WTC11 (cell line): ENCODE measurements around the gene HDAC10. TPM values are rescaled to one million over a fixed set of nuclear protein-coding genes. Genes with fewer than 3 reads are reported as not detected.

ENCODE experiments used
- ATAC-seq: fragments of 200-7000 bp; cut with Tn5 transposase; 2 replicates; pipeline ENCODE4 v1.10.0; 2021; ENCODE audit warnings: mild to moderate bottlenecking, moderate library complexity
- CTCF ChIA-PET: fragments of 300-600 bp; sonication (Branson Sonifier 250); formaldehyde crosslinking; loops from one replicate; lab custom pipeline; 2021; ENCODE audit warnings: antibody characterized with exemption; lab: Charles Lee
- POLR2A ChIA-PET: fragments of 350-600 bp; sonication (Branson Sonifier 250); formaldehyde crosslinking; loops from one replicate; lab custom pipeline; 2021; ENCODE audit warnings: antibody characterized with exemption; lab: Charles Lee
- DNase-seq: peaks from one replicate; pipeline ENCODE4 v3.0.0; 2021; ENCODE audit warnings: low spot score
- H3K27ac Mint-ChIP-seq: 2 replicates; pipeline ENCODE4 v1.8.0; 2021; ENCODE audit warnings: mixed read lengths
- H3K27me3 Mint-ChIP-seq: 2 replicates; pipeline ENCODE4 v1.8.0; 2021; ENCODE audit warnings: low read depth, mild to moderate bottlenecking, moderate library complexity, mixed read lengths
- H3K36me3 Mint-ChIP-seq: 2 replicates; pipeline ENCODE4 v1.8.0; 2021; ENCODE audit warnings: mixed read lengths
- H3K4me1 Mint-ChIP-seq: 2 replicates; pipeline ENCODE4 v1.8.0; 2022; ENCODE audit warnings: mixed read lengths
- H3K4me3 Mint-ChIP-seq: 2 replicates; pipeline ENCODE4 v1.8.0; 2021; ENCODE audit warnings: mild to moderate bottlenecking, moderate library complexity, mixed read lengths
- H3K9me3 Mint-ChIP-seq: 2 replicates; pipeline ENCODE4 v1.8.0; 2021; ENCODE audit warnings: mixed read lengths
- ARID4B ChIP-seq: sonication (generic); formaldehyde crosslinking; IDR thresholded peaks from 2 replicates; pipeline ENCODE4 v1.8.0; 2023; ENCODE audit warnings: missing genetic modification reagents, mild to moderate bottlenecking, borderline replicate concordance
- ATF6 ChIP-seq: sonication (generic); formaldehyde crosslinking; IDR thresholded peaks from 2 replicates; pipeline ENCODE4 v1.8.1; 2023; ENCODE audit warnings: mild to moderate bottlenecking, missing genetic modification reagents
- CREB1 ChIP-seq: sonication (generic); formaldehyde crosslinking; IDR thresholded peaks from 2 replicates; pipeline ENCODE4 v1.8.0; 2023; ENCODE audit warnings: mild to moderate bottlenecking, missing genetic modification reagents
- ESRRA ChIP-seq: sonication (generic); formaldehyde crosslinking; IDR thresholded peaks from 2 replicates; pipeline ENCODE4 v1.8.1; 2022; ENCODE audit warnings: mild to moderate bottlenecking, missing genetic modification reagents, borderline replicate concordance
- GABPB1 ChIP-seq: sonication (generic); formaldehyde crosslinking; IDR thresholded peaks from 2 replicates; pipeline ENCODE4 v1.8.1; 2023; ENCODE audit warnings: mild to moderate bottlenecking, missing genetic modification reagents
- GTF2I ChIP-seq: fragments of 250-450 bp; sonication (Bioruptor Pico); conservative IDR thresholded peaks from 2 replicates; pipeline ENCODE4 v1.4.0; 2021; ENCODE audit warnings: mild to moderate bottlenecking
- HMGA2 ChIP-seq: fragments of 250-450 bp; sonication (Bioruptor Pico); IDR thresholded peaks from 2 replicates; pipeline ENCODE4 v1.4.0; 2021; ENCODE audit warnings: mild to moderate bottlenecking, moderate library complexity
- IRF1 ChIP-seq: sonication (generic); formaldehyde crosslinking; IDR thresholded peaks from 2 replicates; pipeline ENCODE4 v1.8.0; 2023; ENCODE audit warnings: missing genetic modification reagents
- IRF2 ChIP-seq: sonication (generic); formaldehyde crosslinking; IDR thresholded peaks from 2 replicates; pipeline ENCODE4 v1.8.0; 2022; ENCODE audit warnings: low read depth, missing genetic modification reagents, borderline replicate concordance
- JUN ChIP-seq: sonication (generic); formaldehyde crosslinking; IDR thresholded peaks from 2 replicates; pipeline ENCODE4 v1.8.0; 2023; ENCODE audit warnings: mild to moderate bottlenecking, missing genetic modification reagents
- RELA ChIP-seq: sonication (generic); formaldehyde crosslinking; IDR thresholded peaks from 2 replicates; pipeline ENCODE4 v1.8.1; 2022; ENCODE audit warnings: missing genetic modification reagents, mild to moderate bottlenecking, borderline replicate concordance
- SOX15 ChIP-seq: fragments of 250-450 bp; sonication (Bioruptor Pico); IDR thresholded peaks from 2 replicates; pipeline ENCODE4 v1.9.0; 2021; ENCODE audit warnings: mild to moderate bottlenecking
- SP1 ChIP-seq: sonication (generic); formaldehyde crosslinking; conservative IDR thresholded peaks from 2 replicates; pipeline ENCODE4 v1.8.1; 2022; ENCODE audit warnings: missing genetic modification reagents
- TEAD1 ChIP-seq: sonication (generic); formaldehyde crosslinking; IDR thresholded peaks from 2 replicates; pipeline ENCODE4 v1.8.0; 2022; ENCODE audit warnings: mild to moderate bottlenecking, missing genetic modification reagents
- TEAD4 ChIP-seq: sonication (generic); formaldehyde crosslinking; IDR thresholded peaks from 2 replicates; pipeline ENCODE4 v1.8.0; 2022; ENCODE audit warnings: mild to moderate bottlenecking, missing genetic modification reagents
- USF2 ChIP-seq: sonication (generic); formaldehyde crosslinking; IDR thresholded peaks from 2 replicates; pipeline ENCODE4 v1.8.1; 2023; ENCODE audit warnings: mild to moderate bottlenecking, missing genetic modification reagents, moderate library complexity
- ZBTB21 ChIP-seq: sonication (generic); formaldehyde crosslinking; IDR thresholded peaks from 2 replicates; pipeline ENCODE4 v1.8.1; 2023; ENCODE audit warnings: mild to moderate bottlenecking, missing genetic modification reagents, borderline replicate concordance
- ZMAT4 ChIP-seq: fragments of 250-450 bp; sonication (Bioruptor Pico); IDR thresholded peaks from 2 replicates; pipeline ENCODE4 v1.9.0; 2021; ENCODE audit warnings: mild to moderate bottlenecking
- ZNF219 ChIP-seq: sonication (generic); formaldehyde crosslinking; IDR thresholded peaks from 2 replicates; pipeline ENCODE4 v1.8.0; 2023; ENCODE audit warnings: missing genetic modification reagents, mild to moderate bottlenecking, borderline replicate concordance
- total RNA-seq: library from RNA; stranded (reverse); gene quantifications from 3 replicates; pipeline ENCODE4 v1.2.3, GENCODE V29; 2021

The HDAC10 gene
- total RNA-seq, 1 experiment from 2014 or later: 40.9 TPM

GRCh38 chr22:50232481-50233151 lies 18.4 kb downstream of the HDAC10 start:
- CTCF ChIA-PET: interaction anchor here (0.9 to 1.2 kb wide), 2 partner anchors 8 to 265 kb away, joined by 3 to 6 read pairs; no protein-coding TSS in a partner anchor
- no peak overlapping the region for H3K27ac Mint-ChIP-seq
- DNase-seq: no peak
- no peaks in the 10 kb centered on the region for H3K27me3 Mint-ChIP-seq
- peaks cover 12% of the 10 kb centered on the region for H3K36me3 Mint-ChIP-seq
- no peak for ATAC-seq
- no peak overlapping the region for H3K4me3 Mint-ChIP-seq
- peaks cover 11% of the 10 kb centered on the region for H3K9me3 Mint-ChIP-seq
- TF ChIP-seq ARID4B (CRISPR knock-in tag): no peak
- TF ChIP-seq ZMAT4 (CRISPR knock-in tag): no peak
- TF ChIP-seq TEAD4: no peak
- TF ChIP-seq GABPB1 (CRISPR knock-in tag): no peak
- no peak for TF ChIP-seq CREB1 (CRISPR knock-in tag)
- no peak for TF ChIP-seq USF2
- TF ChIP-seq IRF2 (CRISPR knock-in tag): no peak
- TF ChIP-seq ATF6 (CRISPR knock-in tag): no peak
- TF ChIP-seq ESRRA (CRISPR knock-in tag): no peak
- TF ChIP-seq IRF1 (CRISPR knock-in tag): no peak
- no peak for TF ChIP-seq HMGA2
- TF ChIP-seq JUN (CRISPR knock-in tag): no peak
- no peak for TF ChIP-seq SP1 (CRISPR knock-in tag)
- no peak for TF ChIP-seq RELA (CRISPR knock-in tag)
- TF ChIP-seq ZBTB21: no peak
- no peak for TF ChIP-seq ZNF219 (CRISPR knock-in tag)
- no peak for TF ChIP-seq TEAD1 (CRISPR knock-in tag)
- no peak for TF ChIP-seq SOX15 (CRISPR knock-in tag)
- TF ChIP-seq GTF2I (CRISPR knock-in tag): no peak
- H3K4me1 Mint-ChIP-seq: no peaks in the 10 kb centered on the region; the same call in 1 of the 2 replicates
- POLR2A ChIA-PET: no interaction called here
